Measurements from ENCODE around the gene HLA-DMB.
A peak's percentile ranks its signal among the peaks of the same experiment; 100 is the strongest.

The HLA-DMB gene

GRCh38 chr6:32940656-32941213 is at the start of gene HLA-DMB:
HLA-DMB (minus strand) TSS chr6:32941028; CDS start chr6:32940807, 221 bp downstream.
- peak; percentile 60 to 68 for DNase-seq

- DNase-seq, result no peak
These were observed 48.5 kb upstream of the HLA-DMB start for GRCh38 chr6:32989368-32989767.

GRCh38 chr6:32984622-32985389 is 44.0 kb upstream of the HLA-DMB start:
- peak; percentile 57 to 92 for DNase-seq

GRCh38 chr6:32983964-32984621 is 43.3 kb upstream of the HLA-DMB start:
- DNase-seq, result no peak

- DNase-seq, result no peak
These were observed 42.6 kb upstream of the HLA-DMB start for GRCh38 chr6:32983493-32983848.

DNA sequence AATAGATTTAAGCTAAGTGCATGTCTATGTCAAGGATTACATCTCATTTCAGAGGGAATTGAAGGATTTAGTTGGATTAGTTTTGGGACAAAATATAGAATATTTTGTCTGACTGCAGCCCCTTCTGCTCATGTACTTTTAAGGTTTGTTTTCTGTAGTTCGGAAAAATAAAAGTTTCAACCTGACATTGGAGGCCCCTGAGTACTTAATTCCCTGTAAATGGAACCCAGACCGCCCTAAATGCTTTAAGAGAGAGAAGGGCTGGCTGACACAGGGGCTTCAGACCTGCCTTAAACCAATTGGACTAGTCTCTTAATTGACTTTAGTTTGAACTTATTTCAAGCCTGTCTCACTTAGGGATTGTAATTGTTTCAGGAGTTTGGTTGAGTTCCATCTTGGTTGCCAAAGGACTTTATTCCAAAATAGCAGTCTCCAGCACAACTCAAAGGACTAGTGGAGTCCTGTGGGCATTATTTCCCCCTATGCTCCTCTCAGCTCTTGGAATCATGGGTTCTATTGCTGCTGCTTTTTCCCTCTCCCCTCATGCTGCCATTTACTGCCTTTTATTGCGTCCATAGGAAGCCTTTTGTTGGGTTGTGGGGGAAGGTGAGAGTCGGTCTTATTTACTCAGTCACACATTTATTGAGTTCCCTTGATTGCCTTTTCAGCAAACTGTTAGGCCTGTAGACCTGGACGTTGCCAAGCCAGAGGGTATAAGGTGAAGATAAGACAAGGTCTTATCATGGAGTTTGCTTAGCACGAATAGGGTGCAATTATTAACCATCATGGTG is 42.1 kb upstream of the HLA-DMB start:
- no peak for DNase-seq

- no peak for DNase-seq
These were observed 41.4 kb upstream of the HLA-DMB start for GRCh38 chr6:32982084-32982701.

GRCh38 chr6:32980488-32981038 is 39.7 kb upstream of the HLA-DMB start:
- no peak for DNase-seq

DNA sequence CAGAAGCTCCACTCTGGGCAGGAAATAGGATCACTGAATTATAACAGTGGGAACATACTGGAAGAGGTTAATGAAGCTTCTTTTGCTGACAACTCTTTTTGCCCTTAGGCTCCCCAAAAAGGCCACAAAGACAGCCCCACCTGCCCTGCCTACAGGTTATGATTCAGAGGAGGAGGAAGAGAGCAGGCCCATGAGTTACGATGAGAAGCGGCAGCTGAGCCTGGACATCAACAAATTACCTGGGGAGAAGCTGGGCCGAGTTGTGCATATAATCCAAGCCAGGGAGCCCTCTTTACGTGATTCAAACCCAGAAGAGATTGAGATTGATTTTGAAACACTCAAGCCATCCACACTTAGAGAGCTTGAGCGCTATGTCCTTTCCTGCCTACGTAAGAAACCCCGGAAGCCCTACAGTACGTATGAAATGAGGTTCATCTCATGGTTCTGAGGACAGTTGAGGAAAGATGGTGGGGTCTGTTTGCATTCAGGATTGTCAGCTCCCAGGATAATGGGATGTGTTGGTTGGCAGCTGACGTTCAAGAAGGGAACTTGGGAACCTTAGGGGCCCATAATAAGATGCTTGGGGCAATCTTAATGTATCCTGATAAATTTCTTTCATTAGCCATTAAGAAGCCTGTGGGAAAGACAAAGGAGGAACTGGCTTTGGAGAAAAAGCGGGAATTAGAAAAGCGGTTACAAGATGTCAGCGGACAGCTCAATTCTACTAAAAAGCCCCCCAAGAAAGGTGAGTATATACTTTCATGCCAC is 39.1 kb upstream of the HLA-DMB start:
- DNase-seq, result no peak

- no peak for DNase-seq
These were observed 37.1 kb upstream of the HLA-DMB start for GRCh38 chr6:32977953-32978324.

- no peak for DNase-seq
These were observed 36.6 kb upstream of the HLA-DMB start for GRCh38 chr6:32977272-32977952.

DNA sequence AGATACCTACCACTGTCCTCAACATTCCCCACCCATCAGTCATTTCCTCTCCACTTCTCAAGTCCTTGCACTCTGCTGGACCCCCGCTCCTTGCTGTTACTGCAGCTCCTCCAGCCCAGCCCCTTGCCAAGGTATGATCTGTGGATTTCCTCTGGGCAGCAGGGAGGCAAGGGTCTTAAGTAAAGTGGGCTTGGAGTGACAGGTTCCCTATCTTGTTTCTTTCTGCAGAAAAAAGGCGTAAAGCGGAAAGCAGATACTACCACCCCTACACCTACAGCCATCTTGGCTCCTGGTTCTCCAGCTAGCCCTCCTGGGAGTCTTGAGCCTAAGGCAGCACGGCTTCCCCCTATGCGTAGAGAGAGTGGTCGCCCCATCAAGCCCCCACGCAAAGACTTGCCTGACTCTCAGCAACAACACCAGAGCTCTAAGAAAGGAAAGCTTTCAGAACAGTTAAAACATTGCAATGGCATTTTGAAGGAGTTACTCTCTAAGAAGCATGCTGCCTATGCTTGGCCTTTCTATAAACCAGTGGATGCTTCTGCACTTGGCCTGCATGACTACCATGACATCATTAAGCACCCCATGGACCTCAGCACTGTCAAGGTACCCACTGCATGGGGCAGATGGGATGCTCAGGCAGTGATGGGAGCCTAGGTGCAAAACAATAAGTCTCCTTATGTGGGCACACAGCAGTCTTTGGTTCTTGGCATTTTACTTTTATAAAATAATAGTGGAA is 35.7 kb upstream of the HLA-DMB start:
- DNase-seq, result no peak

- DNase-seq, result no peak
These were observed 35.1 kb upstream of the HLA-DMB start for GRCh38 chr6:32975886-32976285.

GRCh38 chr6:32974541-32975308 is 33.9 kb upstream of the HLA-DMB start:
- DNase-seq, result no peak

GRCh38 chr6:32974016-32974333 is 33.1 kb upstream of the HLA-DMB start:
- DNase-seq, result no peak

DNA sequence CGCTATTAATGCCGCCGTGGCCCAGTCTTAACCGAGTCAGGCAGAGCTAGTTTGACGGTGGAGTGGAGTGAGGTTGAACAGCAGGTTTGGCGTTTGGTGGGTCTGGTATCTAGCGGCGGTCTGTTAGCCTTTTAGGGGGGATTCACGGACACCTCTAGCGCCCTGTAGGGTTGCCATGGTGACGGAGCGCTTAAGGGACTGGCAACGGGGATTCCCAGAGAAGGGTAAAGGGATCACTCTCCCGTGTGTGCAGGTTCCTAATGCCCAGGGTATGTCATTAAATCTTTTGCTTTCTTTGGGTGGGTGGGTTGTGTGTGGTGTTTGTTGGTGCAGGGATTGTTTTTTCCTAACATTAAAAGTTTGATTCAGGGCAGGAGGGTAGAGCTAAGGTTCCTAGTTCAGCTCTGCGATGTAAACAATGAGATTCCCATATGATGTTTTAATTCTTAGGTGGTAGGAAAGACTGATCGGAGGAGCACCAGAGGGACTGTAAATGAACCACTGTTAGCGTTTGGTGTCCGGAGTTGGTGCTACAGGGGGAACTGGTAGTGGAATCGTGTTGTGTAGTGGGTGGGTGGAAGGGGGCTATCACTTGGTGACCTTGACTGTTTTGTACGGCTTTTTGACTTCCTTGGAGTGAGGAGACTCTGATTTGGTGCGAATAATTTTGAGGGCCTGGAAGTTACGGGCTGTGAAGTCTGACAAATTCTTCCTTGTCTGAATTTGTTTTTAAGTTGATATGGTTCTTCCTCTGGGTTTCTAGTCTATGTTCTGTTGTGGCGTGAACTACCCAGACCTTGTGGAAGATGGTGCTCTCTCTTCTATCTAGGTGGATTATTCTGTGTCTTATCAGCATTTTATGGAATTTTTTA is 32.6 kb upstream of the HLA-DMB start:
- peak in 1 of 2 experiments; percentile 40 for DNase-seq

DNA sequence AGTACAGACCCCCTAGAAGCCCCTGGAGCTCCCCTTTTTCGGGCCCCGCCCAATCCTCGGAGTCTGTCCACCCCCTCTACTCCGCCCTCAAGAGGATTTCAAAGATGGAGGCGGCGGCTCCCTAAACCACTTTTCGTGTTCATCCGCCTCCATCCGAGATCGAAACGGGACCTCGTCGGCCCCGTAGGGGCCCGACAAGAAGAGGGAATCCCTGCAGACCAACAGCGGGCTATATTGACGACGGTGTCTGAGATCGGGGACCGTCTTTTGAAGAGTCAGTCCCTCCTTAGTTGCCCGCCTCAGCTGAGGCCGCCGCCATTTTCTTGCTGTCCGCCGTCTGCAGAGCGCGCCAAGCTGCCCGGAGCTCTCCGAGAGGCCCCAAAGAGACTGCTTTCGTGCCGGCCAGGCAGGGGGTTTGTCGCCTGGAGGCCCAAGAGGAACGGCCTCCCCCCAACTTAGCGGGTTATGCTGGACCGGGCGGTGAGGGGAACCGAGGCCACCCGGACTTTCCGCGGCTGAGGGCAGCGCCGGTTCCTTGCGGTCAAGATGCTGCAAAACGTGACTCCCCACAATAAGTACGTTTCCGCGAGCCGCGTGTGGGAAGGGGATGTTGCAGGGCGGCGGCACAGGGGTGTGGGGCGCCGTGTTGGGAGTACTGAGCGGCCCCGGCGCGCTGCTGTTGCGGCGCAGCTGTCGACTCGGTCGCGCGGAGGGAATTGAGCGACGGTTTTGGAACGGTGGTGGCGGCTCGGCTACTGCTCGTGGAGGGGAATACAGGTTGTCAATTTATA is 31.7 kb upstream of the HLA-DMB start:
- no peak for DNase-seq

Data from NCI-H446 (cell line).